Neuronal stem cell (in vitro differentiated cells): ENCODE results near the gene FBXL20.

ENCODE experiments used
- DNase-seq: peaks from one replicate; pipeline ENCODE4 v3.0.0-alpha.2; 2013; ENCODE audit warnings: low spot score
- H2AFZ ChIP-seq: one replicate; pipeline ENCODE4 v1.6.1; 2013; ENCODE audit warnings: mild to moderate bottlenecking, low read length, inconsistent platforms
- H2AK5ac ChIP-seq: 2 replicates; pipeline ENCODE4 v1.6.1; 2013; ENCODE audit warnings: low read depth, mild to moderate bottlenecking, inconsistent platforms, low read length, moderate library complexity, mixed read lengths
- H2BK120ac ChIP-seq: 2 replicates; pipeline ENCODE4 v1.6.1; 2013; ENCODE audit warnings: low read depth, mild to moderate bottlenecking, inconsistent platforms, low read length, moderate library complexity, mixed read lengths
- H2BK12ac ChIP-seq: one replicate; pipeline ENCODE4 v1.6.1; 2013; ENCODE audit warnings: low read length, inconsistent platforms
- H2BK15ac ChIP-seq: 2 replicates; pipeline ENCODE4 v1.6.1; 2013; ENCODE audit warnings: mild to moderate bottlenecking, low read length, inconsistent platforms, mixed read lengths
- H2BK5ac ChIP-seq: one replicate; pipeline ENCODE4 v1.6.1; 2013; ENCODE audit warnings: inconsistent platforms, mild to moderate bottlenecking, low read length, moderate library complexity
- H3K14ac ChIP-seq: one replicate; pipeline ENCODE4 v1.6.1; 2013; ENCODE audit warnings: low read length, inconsistent platforms
- H3K18ac ChIP-seq: 2 replicates; pipeline ENCODE4 v1.6.1; 2013; ENCODE audit warnings: low read length, inconsistent platforms
- H3K23ac ChIP-seq: 2 replicates; pipeline ENCODE4 v1.6.1; 2013; ENCODE audit warnings: low read depth, mild to moderate bottlenecking, mixed read lengths, low read length, inconsistent platforms; ENCODE audit not compliant: poor library complexity
- H3K27ac ChIP-seq: replicated peaks from 3 replicates; pipeline ENCODE4 v1.5.1; 2013; ENCODE audit warnings: low read length, inconsistent platforms
- H3K27me3 ChIP-seq, 3 experiments: 2 replicates each; pipeline ENCODE4 v1.6.1; 2013; ENCODE audit warnings: low read length in 3 of 3, mild to moderate bottlenecking in 2 of 3, inconsistent platforms in 1 of 3, low read depth in 1 of 3, mixed read lengths in 1 of 3, moderate library complexity in 1 of 3; ENCODE audit not compliant: control insufficient read depth in 3 of 3, insufficient read depth in 3 of 3
- H3K36me3 ChIP-seq, 2 donors: replicated peaks in 1 of 2; 2 replicates each; pipeline ENCODE4 v1.6.1; 2013; ENCODE audit warnings: low read length in 2 of 2; ENCODE audit not compliant: control insufficient read depth in 2 of 2, insufficient read depth in 2 of 2
- H3K4ac ChIP-seq: 2 replicates; pipeline ENCODE4 v1.6.1; 2013; ENCODE audit warnings: inconsistent platforms, mild to moderate bottlenecking, low read length, moderate library complexity
- H3K4me1 ChIP-seq, 2 donors: 1 replicate in 1 of 2; 2 replicates in 1 of 2; pipeline ENCODE4 v1.6.1; 2013; ENCODE audit warnings: low read length in 2 of 2, low read depth in 1 of 2; ENCODE audit not compliant: control insufficient read depth in 2 of 2, insufficient read depth in 1 of 2
- H3K4me2 ChIP-seq: one replicate; pipeline ENCODE4 v1.6.1; 2013; ENCODE audit warnings: mild to moderate bottlenecking, low read length, inconsistent platforms; ENCODE audit not compliant: insufficient read depth, poor library complexity, severe bottlenecking
- H3K4me3 ChIP-seq, 2 donors: 2 replicates each; pipeline ENCODE4 v1.5.1; 2013; ENCODE audit warnings: low read length in 2 of 2, mild to moderate bottlenecking in 2 of 2, inconsistent platforms in 1 of 2, moderate library complexity in 1 of 2
- H3K79me1 ChIP-seq: one replicate; pipeline ENCODE4 v1.6.1; 2013; ENCODE audit warnings: low read depth, mild to moderate bottlenecking, inconsistent platforms, low read length, moderate library complexity
- H3K9ac ChIP-seq: one replicate; pipeline ENCODE4 v1.6.1; 2013; ENCODE audit warnings: mild to moderate bottlenecking, low read depth, low read length, inconsistent platforms; ENCODE audit not compliant: poor library complexity
- H3K9me3 ChIP-seq, 2 donors: replicated peaks in 1 of 2; 2 replicates each; pipeline versions ENCODE3 to v1.6.1; 2013; ENCODE audit warnings: low read length in 2 of 2, mild to moderate bottlenecking in 2 of 2, inconsistent platforms in 1 of 2, low read depth in 1 of 2, mixed read lengths in 1 of 2, moderate library complexity in 1 of 2; ENCODE audit not compliant: control insufficient read depth in 2 of 2, insufficient read depth in 1 of 2
- H4K8ac ChIP-seq: one replicate; pipeline ENCODE4 v1.6.1; 2013; ENCODE audit warnings: low read depth, mild to moderate bottlenecking, inconsistent platforms, low read length, moderate library complexity
- H4K91ac ChIP-seq: one replicate; pipeline ENCODE4 v1.6.1; 2013; ENCODE audit warnings: low read length, low read depth, mild to moderate bottlenecking, inconsistent platforms; ENCODE audit not compliant: poor library complexity
- WGBS, 2 donors: extraction: QIAGEN DNeasy Blood & Tissue Kit; methylation state at CpG; one replicate each; pipeline ENCODE4 v1.1.7; 2013; ENCODE audit warnings: missing lambda C conversion rate in 2 of 2, mixed read lengths in 1 of 2; ENCODE audit not compliant: insufficient read length in 2 of 2, insufficient replicate concordance in 1 of 2; ENCODE audit errors: extremely low coverage in 2 of 2; 5-methylcytosine and 5-hydroxymethylcytosine counted together

Gene FBXL20

DNA sequence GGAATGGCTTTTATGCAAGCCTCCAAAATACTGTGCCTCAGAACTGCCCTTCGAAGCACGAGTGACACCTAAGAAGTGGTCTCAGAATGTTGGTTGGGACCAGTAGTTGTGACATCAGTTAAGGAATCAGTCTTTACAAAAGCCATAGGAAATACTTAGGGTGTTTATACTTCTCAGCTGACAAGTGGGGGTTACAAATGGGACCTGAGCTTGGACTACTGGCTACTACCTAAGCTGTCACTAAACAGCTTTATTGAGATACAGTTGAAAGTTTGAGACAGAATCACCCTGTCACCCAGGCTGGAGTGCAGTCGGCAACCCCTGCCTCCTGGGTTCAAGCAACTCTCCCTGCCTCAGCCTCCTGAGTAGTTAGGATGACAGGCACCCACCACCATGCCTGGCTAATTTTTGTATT lies 196.3 kb downstream of the FBXL20 start:
- no peaks in the 10 kb centered on the region for H3K9me3 ChIP-seq
- H3K9ac ChIP-seq = no peak overlapping the region
- WGBS, 2 donors = no CpG with 5 or more reads among the region's 3 CpGs
- H3K79me1 ChIP-seq = peaks cover 7% of the 10 kb centered on the region
- no peak overlapping the region for H3K4me3 ChIP-seq
- DNase-seq = no peak
- no peak overlapping the region for H2BK120ac ChIP-seq
- no peak overlapping the region for H4K8ac ChIP-seq
- H2BK12ac ChIP-seq = no peak overlapping the region
- H2BK15ac ChIP-seq = no peak overlapping the region
- no peak overlapping the region for H3K27ac ChIP-seq
- peaks cover 0 to 23% (median 9%) of the 10 kb centered on the region in 3 experiments for H3K27me3 ChIP-seq
- no peak overlapping the region for H3K23ac ChIP-seq
- H3K4me2 ChIP-seq = no peak overlapping the region
- no peak overlapping the region for H2BK5ac ChIP-seq
- no peak overlapping the region for H3K4ac ChIP-seq
- peaks cover 31 to 45% of the 10 kb centered on the region in 2 donors for H3K36me3 ChIP-seq
- H2AK5ac ChIP-seq = no peak overlapping the region
- no peak overlapping the region for H3K14ac ChIP-seq
- no peak overlapping the region for H3K18ac ChIP-seq
- no peak overlapping the region for H2AFZ ChIP-seq
- H4K91ac ChIP-seq = no peak overlapping the region
- H3K4me1 ChIP-seq = peaks cover 12 to 20% of the 10 kb centered on the region in 2 donors

GRCh38 chr17:39204245-39204644 lies 197.2 kb downstream of the FBXL20 start:
- H3K14ac ChIP-seq = no peak overlapping the region
- H2BK120ac ChIP-seq = no peak overlapping the region
- H3K18ac ChIP-seq = no peak overlapping the region
- H2BK5ac ChIP-seq = no peak overlapping the region
- H3K79me1 ChIP-seq = peaks cover 7% of the 10 kb centered on the region
- H3K4me2 ChIP-seq = no peak overlapping the region
- no peak overlapping the region for H3K23ac ChIP-seq
- no peak overlapping the region for H3K9ac ChIP-seq
- H3K4me1 ChIP-seq = peaks cover 6 to 15% of the 10 kb centered on the region in 2 donors
- no peak overlapping the region for H3K4me3 ChIP-seq
- no peak overlapping the region for H3K4ac ChIP-seq
- no peak overlapping the region for H4K91ac ChIP-seq
- no CpG with 5 or more reads among the region's 8 CpGs for WGBS, 2 donors
- H3K27me3 ChIP-seq = peaks cover 0 to 14% (median under 1%) of the 10 kb centered on the region in 3 experiments
- H2AFZ ChIP-seq = no peak overlapping the region
- H2AK5ac ChIP-seq = no peak overlapping the region
- H3K36me3 ChIP-seq = peaks cover 31 to 45% of the 10 kb centered on the region in 2 donors
- H3K27ac ChIP-seq = no peak overlapping the region
- no peak overlapping the region for H2BK15ac ChIP-seq
- H3K9me3 ChIP-seq = no peaks in the 10 kb centered on the region
- no peak overlapping the region for H4K8ac ChIP-seq
- no peak for DNase-seq
- H2BK12ac ChIP-seq = no peak overlapping the region
